GM12865 (cell line): Measurements from ENCODE around the gene PARS2.

Experiments used
- DNase-seq: peaks from one replicate; pipeline ENCODE4 v3.0.0; 2010; ENCODE audit warnings: low read depth
- H3K4me3 ChIP-seq: 2 replicates; pipeline ENCODE4 v1.5.1; 2011; ENCODE audit warnings: mild to moderate bottlenecking, low read depth, low read length, control low read depth
- TF ChIP-seq, protein P1 (sequence below): IDR thresholded peaks from 2 replicates; pipeline ENCODE4 v1.5.1; 2011; ENCODE audit warnings: low read length, control low read depth, low read depth, inconsistent platforms; ENCODE audit not compliant: insufficient read depth; ENCODE audit errors: missing control alignments

Gene PARS2

GRCh38 chr1:54768093-54768492, 3.8 kb upstream of the PARS2 start:
- TF ChIP-seq, protein P1, sequence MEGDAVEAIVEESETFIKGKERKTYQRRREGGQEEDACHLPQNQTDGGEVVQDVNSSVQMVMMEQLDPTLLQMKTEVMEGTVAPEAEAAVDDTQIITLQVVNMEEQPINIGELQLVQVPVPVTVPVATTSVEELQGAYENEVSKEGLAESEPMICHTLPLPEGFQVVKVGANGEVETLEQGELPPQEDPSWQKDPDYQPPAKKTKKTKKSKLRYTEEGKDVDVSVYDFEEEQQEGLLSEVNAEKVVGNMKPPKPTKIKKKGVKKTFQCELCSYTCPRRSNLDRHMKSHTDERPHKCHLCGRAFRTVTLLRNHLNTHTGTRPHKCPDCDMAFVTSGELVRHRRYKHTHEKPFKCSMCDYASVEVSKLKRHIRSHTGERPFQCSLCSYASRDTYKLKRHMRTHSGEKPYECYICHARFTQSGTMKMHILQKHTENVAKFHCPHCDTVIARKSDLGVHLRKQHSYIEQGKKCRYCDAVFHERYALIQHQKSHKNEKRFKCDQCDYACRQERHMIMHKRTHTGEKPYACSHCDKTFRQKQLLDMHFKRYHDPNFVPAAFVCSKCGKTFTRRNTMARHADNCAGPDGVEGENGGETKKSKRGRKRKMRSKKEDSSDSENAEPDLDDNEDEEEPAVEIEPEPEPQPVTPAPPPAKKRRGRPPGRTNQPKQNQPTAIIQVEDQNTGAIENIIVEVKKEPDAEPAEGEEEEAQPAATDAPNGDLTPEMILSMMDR = no peak
- no peak overlapping the region for H3K4me3 ChIP-seq
- peak; percentile 18 for DNase-seq

DNA sequence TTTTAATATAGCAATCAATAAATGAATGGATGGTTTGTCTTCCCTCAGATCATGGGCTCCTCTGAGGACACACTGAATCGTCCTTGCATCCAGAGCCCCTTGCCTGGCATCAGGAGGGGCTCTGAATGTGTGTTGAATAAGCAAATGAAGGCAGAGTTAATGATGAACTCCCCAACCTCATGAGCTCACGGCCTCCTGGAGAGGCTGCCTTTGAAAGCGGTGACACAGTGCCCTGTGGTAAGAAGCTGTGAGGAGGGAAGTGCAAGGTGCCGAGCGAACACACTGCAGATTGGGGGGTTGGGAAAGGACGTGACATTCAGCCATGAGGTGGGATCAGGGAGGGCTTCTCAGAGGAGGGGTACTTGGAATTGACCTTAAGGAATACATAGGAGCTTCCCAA, 3.2 kb upstream of the PARS2 start:
- DNase-seq = no peak
- TF ChIP-seq, protein P1 = no peak
- no peak overlapping the region for H3K4me3 ChIP-seq

DNA sequence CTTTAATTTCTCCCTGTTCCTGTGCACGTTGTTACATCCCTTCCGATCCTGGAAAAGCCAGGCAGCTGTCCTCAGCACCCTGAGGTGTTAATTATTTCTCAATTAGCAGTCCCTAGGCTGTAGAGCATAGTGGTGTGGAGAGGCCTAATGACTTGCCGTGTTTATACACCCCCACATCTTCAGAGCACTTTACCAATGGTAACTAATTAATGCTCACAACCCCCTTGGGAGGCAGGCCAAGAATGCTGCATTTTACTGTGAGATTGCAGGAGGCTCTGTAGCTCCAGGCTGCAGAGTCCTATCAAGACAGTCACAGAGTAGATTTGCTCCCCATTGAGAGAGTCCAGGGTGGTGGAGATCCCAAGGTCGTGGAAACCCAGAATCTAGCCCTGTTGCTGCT, 2.4 kb upstream of the PARS2 start:
- H3K4me3 ChIP-seq = no peak overlapping the region
- DNase-seq = no peak
- TF ChIP-seq, protein P1 = no peak

DNA sequence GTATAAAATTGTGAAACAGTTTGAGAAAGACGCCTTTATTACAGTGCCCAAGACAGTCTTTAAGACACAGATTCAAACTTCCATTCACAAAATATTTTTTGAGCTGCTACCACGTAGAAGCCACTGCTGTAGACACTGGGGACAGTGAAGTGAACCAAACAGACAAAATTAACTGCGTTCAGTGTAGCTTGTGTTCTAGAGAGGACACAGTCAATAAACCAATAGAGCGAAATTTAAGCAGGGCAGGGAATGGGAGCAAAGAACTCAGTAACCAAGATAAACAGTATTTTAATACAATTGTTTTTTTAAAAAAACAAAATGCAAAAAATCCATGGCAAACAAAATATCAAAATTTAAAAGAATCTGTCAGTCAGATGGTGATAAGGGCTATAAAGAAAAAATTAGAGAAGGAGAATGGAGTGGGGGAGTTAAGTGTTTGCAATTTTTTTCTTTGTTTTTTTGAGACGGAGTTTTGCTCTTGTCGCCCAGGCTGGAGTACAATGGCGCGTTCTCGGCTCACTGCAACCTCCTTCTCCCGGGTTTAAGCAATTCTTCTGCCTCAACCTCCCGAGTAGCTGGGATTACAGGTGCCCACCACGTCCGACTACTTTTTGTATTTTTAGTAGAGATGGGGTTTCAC, 719 bp upstream of the PARS2 start:
- no peak for DNase-seq
- H3K4me3 ChIP-seq = peak overlapping the region; percentile 68
- TF ChIP-seq, protein P1 = no peak

GRCh38 chr1:54763816-54764132, 549 bp downstream of the PARS2 start:
- peak overlapping the region; percentile 94 for H3K4me3 ChIP-seq
- DNase-seq = no peak
- TF ChIP-seq, protein P1 = no peak

DNA sequence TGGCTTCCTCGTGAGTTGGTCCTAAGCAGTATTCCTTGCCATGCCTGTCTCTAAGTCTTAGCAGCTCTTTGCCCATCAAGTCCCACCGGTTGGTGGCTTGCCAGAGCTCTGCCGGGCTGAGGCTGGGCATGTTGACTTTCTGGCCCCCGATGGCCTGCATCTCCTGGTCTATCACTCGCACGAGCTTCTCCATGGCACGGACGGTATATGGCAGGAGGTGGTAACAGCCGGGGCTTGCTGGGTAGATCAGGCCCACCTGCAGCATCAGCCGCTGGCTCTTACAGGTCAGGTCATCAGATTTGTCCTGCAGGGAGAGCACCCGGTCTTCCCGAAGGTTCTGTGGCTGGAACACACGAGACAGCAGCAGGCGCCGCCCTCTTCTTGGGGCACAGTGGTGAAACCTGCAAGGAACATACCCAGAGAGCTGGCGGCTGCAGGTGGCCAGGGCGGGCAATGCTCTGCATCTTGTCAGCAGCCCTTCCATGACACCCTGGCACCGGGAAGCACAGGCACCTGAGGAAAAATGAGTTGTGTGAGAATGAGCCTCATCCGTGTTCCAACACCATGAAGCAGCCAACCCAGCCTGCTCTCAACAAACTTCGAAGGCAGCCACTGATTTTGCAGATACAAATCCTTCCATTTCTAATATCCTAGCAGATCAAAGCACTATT, 5.5 kb downstream of the PARS2 start:
- H3K4me3 ChIP-seq = no peak overlapping the region
- TF ChIP-seq, protein P1 = no peak
- no peak for DNase-seq

DNA sequence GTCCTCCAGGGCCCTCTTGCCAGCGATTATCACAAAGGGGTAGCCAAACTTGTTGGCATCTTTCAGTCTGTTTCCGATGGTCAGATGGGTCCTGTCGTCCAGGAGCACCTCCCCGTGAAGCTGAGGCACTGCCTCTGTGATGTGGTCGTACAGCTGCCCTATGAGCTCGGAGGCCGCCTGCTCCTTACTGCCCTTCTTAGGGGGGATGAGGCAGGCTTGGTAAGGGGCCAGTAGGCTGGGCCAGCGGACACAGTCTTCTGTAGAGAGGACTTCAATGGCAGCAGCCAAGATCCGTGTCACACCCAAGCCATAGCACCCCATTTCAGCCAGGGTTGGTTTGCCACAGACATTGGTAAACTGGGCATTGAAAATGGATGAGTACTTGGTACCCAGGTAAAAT, 6.5 kb downstream of the PARS2 start:
- TF ChIP-seq, protein P1 = no peak
- DNase-seq = no peak
- no peak overlapping the region for H3K4me3 ChIP-seq
